ENCODE data around the gene AIF1L.

AIF1L gene

DNA sequence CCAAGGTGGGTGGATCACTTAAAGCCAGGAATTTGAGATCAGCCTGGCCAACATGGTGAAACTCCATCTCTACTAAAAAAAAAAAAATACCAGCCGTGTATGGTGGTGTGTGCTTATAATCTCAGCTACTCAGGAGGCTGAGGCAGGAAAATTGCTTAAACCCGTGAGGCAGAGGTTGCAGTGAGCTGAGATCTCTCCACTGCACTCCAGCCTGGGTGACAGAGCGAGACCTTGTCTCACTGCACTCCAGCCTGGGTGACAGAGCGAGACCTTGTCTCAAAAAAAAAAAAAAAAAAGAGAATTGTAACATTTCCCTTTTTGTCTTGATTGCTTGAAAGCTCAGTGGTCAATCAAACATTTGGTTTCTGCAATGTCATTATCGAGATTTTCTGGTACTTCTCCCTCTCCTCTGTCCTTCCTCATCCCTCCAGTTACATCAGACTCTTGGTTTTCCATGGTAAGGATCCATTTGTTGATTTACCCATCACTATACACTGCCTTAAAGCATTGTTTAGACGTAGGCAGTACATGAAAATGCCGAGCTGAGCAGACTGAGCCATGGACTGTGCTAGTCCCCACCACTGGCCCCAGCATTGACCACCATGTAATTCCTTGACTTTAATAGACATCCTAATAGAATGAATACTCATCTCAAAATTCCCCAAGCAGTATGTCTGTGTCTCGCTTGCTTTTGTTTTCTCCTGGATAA, 11.5 kb upstream of the AIF1L start:
- in situ Hi-C loops (cut with MboI; ENCODE audit: low sequenced_read_pairs, unreplicated experiment), result no loop called here
- TF ChIP-seq, protein P1, sequence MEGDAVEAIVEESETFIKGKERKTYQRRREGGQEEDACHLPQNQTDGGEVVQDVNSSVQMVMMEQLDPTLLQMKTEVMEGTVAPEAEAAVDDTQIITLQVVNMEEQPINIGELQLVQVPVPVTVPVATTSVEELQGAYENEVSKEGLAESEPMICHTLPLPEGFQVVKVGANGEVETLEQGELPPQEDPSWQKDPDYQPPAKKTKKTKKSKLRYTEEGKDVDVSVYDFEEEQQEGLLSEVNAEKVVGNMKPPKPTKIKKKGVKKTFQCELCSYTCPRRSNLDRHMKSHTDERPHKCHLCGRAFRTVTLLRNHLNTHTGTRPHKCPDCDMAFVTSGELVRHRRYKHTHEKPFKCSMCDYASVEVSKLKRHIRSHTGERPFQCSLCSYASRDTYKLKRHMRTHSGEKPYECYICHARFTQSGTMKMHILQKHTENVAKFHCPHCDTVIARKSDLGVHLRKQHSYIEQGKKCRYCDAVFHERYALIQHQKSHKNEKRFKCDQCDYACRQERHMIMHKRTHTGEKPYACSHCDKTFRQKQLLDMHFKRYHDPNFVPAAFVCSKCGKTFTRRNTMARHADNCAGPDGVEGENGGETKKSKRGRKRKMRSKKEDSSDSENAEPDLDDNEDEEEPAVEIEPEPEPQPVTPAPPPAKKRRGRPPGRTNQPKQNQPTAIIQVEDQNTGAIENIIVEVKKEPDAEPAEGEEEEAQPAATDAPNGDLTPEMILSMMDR (IDR thresholded peaks at IDR 0.05; ENCODE audit: borderline replicate concordance, control extremely low read depth, extremely low read depth, insufficient read depth, missing control alignments), result no peak
- no peak for DNase-seq (ENCODE audit: low spot score)

DNA sequence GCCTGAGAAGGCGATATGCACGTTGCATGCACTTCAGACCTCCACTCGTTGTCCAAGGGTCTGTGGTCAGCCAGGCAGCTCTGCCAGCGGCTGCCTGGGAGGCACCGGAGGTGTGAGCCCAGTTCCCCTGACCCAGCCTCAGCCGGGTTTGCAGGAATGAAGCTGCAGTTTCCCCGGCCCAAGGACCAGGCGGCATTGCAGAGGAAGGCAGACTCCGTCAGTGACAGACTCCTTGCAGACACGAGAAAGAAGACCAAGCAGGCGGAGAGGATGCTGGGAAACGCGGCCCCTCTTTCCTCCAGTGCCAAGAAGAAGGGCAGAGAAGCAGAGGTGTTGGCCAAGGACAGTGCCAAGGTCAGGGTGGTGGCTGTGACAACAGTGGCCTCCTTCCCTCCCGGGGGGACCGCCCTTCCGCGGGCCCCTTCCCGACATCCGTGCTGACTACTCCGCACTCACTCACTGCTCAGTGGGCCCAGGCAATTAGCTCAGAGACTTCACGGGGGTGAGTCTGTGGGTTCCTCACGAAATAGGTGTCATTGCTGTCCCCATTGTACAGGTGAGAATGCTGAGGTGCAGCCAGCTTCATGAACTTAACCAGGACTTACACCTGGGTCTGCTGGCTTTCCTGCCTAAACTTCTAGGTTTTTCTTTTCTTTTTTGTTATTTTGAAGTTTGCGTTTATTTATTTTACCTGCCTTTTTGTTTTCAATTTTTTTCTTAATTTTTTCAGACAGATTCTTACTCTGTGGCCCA, 10.8 kb upstream of the AIF1L start:
- DNase-seq (ENCODE audit: low spot score), result no peak
- TF ChIP-seq, protein P1 (IDR thresholded peaks at IDR 0.05; ENCODE audit: borderline replicate concordance, control extremely low read depth, extremely low read depth, insufficient read depth, missing control alignments), result no peak
- in situ Hi-C loops (cut with MboI; ENCODE audit: low sequenced_read_pairs, unreplicated experiment), result no loop called here

DNA sequence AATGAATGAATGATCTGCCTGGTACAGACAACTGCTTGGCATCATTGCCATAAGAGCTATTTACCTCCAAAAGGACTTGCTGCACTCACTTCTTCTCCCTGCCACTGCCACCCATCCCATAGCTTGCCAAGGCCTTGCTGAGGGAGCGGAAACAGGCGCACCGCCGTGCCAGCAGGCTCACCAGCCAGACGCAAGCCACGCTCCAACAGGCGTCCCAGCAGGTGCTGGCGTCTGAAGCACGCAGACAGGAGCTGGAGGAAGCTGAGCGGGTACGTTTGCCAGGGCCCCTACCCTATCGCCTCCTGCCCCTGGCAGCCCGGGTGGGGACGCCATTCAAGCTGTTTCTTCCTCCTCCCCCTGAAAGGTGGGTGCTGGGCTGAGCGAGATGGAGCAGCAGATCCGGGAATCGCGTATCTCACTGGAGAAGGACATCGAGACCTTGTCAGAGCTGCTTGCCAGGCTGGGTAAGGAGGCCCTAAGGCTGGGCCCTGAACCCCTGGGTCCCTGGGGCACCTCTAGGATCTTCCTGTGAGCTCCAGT, 8.9 kb upstream of the AIF1L start:
- in situ Hi-C loops (cut with MboI; ENCODE audit: low sequenced_read_pairs, unreplicated experiment), result no loop called here
- TF ChIP-seq, protein P1 (IDR thresholded peaks at IDR 0.05; ENCODE audit: borderline replicate concordance, control extremely low read depth, extremely low read depth, insufficient read depth, missing control alignments), result no peak
- no peak for DNase-seq (ENCODE audit: low spot score)

DNA sequence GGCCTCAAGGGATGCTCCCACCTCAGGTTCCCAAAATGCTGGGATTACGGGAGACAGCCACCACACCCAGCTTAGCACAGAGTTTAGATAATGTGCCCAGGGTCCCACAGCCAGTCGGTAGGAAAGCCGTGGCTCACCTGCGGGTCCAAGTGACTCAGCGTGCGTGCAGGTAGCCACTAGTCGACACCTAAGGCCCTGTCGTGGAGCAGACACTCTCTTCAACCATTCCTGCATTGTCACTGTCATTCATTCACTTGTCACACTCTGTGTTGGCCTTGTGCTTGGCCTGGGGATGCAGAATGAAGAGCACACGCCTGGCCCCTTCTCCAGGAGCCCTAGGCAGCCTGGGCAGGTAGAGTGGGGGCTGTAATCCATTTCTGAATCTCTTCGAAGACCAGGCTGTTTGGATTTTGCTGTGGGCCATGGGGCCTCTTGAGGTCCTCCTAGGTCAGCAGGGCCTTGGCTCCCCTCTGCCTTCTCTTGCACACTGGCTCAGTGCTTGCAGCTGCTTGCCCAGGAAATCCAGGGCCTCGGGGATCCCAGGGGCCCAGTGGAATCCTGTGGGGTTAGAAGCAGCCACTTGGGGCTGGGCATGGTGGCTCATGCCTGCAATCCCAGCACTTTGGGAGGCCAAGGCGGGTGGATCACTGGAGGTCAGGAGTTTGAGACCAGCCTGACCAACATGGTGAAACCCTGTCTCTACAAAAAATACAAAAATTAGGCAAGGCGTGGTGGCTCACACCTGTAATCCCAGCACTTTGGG, 6.1 kb upstream of the AIF1L start:
- TF ChIP-seq, protein P1 (IDR thresholded peaks at IDR 0.05; ENCODE audit: borderline replicate concordance, control extremely low read depth, extremely low read depth, insufficient read depth, missing control alignments), result no peak
- no peak for DNase-seq (ENCODE audit: low spot score)
- in situ Hi-C loops (cut with MboI; ENCODE audit: low sequenced_read_pairs, unreplicated experiment), result no loop called here

DNA sequence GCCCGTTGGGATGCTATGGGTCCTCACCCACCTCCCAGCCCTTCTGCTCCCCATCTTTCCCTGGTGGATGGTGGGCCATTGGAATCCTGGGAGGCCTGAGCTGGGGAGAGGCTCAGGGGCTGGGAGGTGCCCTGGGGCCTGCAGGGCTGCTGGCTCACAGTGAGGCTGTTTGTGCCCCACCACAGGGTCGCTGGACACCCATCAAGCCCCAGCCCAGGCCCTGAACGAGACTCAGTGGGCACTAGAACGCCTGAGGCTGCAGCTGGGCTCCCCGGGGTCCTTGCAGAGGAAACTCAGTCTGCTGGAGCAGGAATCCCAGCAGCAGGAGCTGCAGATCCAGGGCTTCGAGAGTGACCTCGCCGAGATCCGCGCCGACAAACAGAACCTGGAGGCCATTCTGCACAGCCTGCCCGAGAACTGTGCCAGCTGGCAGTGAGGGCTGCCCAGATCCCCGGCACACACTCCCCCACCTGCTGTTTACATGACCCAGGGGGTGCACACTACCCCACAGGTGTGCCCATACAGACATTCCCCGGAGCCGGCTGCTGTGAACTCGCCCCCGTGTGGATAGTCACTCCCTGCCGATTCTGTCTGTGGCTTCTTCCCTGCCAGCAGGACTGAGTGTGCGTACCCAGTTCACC, 4.9 kb upstream of the AIF1L start:
- in situ Hi-C loops (cut with MboI; ENCODE audit: low sequenced_read_pairs, unreplicated experiment), result no loop called here
- DNase-seq (ENCODE audit: low spot score), result no peak
- TF ChIP-seq, protein P1 (IDR thresholded peaks at IDR 0.05; ENCODE audit: borderline replicate concordance, control extremely low read depth, extremely low read depth, insufficient read depth, missing control alignments), result no peak

DNA sequence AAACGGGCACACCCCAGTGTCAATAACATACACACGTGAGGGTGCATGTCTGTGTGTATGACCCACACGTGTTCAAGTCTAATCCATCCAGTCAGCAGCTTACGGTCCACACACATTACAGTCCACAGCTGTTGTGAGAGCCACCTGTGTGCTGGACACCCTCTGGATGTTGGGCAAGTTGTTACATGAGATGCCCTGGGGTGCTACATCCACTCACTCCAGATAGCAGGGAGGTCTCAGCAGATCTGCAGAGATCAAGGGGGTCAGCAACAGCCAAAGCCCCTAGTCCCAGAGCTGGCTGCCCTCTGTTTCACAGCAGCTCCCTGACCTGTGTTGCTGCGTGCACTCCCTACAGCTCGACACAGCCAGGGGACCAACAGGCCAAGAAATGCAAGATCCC, 4.3 kb upstream of the AIF1L start:
- TF ChIP-seq, protein P1 (IDR thresholded peaks at IDR 0.05; ENCODE audit: borderline replicate concordance, control extremely low read depth, extremely low read depth, insufficient read depth, missing control alignments), result no peak
- in situ Hi-C loops (cut with MboI; ENCODE audit: low sequenced_read_pairs, unreplicated experiment), result no loop called here
- DNase-seq (ENCODE audit: low spot score), result no peak

All from GM13976 (cell line).